Pulmonary artery endothelial cell (primary cell): ENCODE measurements around the gene LHCGR. TPM values are rescaled to one million over a fixed set of nuclear protein-coding genes. Genes with fewer than 3 reads are reported as not detected.

ENCODE experiments used
- DNase-seq: peaks from one replicate; pipeline ENCODE4 v3.0.0-alpha.2; 2011; ENCODE audit warnings: low read depth, low spot score
- total RNA-seq: library from RNA; depleted of rRNA; stranded (reverse); fragments of >200 nt; gene quantifications from 2 replicates; pipeline ENCODE4 v1.2.3, GENCODE V29; 2014

Gene LHCGR
- not detected in 2 replicates for total RNA-seq

- no peak for DNase-seq
Measured at GRCh38 chr2:48755473-48755872, at the start of gene LHCGR. TSS of gene LHCGR (minus strand) at chr2:48755724. CDS start at chr2:48755671, 53 bp downstream.

- no peak for DNase-seq
Measured at GRCh38 chr2:48799601-48800000, 44.1 kb upstream of the LHCGR start.

GRCh38 chr2:48795065-48795464 is 39.5 kb upstream of the LHCGR start:
- no peak for DNase-seq

GRCh38 chr2:48793671-48794070 is 38.1 kb upstream of the LHCGR start:
- no peak for DNase-seq

GRCh38 chr2:48792030-48792429 is 36.5 kb upstream of the LHCGR start:
- DNase-seq = no peak

- no peak for DNase-seq
Measured at GRCh38 chr2:48790407-48791170, 35.1 kb upstream of the LHCGR start.

GRCh38 chr2:48787580-48787979 is 32.1 kb upstream of the LHCGR start:
- DNase-seq = no peak

- no peak for DNase-seq
Measured at GRCh38 chr2:48781366-48781765, 25.8 kb upstream of the LHCGR start.

GRCh38 chr2:48779019-48779716 is 23.6 kb upstream of the LHCGR start:
- no peak for DNase-seq

GRCh38 chr2:48774251-48774650 is 18.7 kb upstream of the LHCGR start:
- DNase-seq = no peak

GRCh38 chr2:48771241-48772014 is 15.9 kb upstream of the LHCGR start:
- no peak for DNase-seq

- no peak for DNase-seq
Measured at GRCh38 chr2:48770181-48770580, 14.7 kb upstream of the LHCGR start.

- no peak for DNase-seq
Measured at GRCh38 chr2:48768669-48769068, 13.1 kb upstream of the LHCGR start.

GRCh38 chr2:48767330-48767729 is 11.8 kb upstream of the LHCGR start:
- no peak for DNase-seq

- no peak for DNase-seq
Measured at GRCh38 chr2:48760826-48761225, 5.3 kb upstream of the LHCGR start.

GRCh38 chr2:48759682-48760081 is 4.2 kb upstream of the LHCGR start:
- DNase-seq = no peak

GRCh38 chr2:48756289-48756688 is 765 bp upstream of the LHCGR start:
- no peak for DNase-seq

- DNase-seq = no peak
Measured at GRCh38 chr2:48754874-48755273, 650 bp downstream of the LHCGR start.

- no peak for DNase-seq
Measured at GRCh38 chr2:48753228-48753627, 2.3 kb downstream of the LHCGR start.

GRCh38 chr2:48750128-48750739 is 5.3 kb downstream of the LHCGR start:
- DNase-seq = no peak

GRCh38 chr2:48749291-48750127 is 6.0 kb downstream of the LHCGR start:
- no peak for DNase-seq
